Mucosa of stomach (tissue), 1 donor: Measurements from ENCODE around the gene RRP1B.
A peak's percentile ranks its signal among the peaks of the same experiment; 100 is the strongest.

ENCODE experiments used
- H3K27me3 ChIP-seq: one replicate; pipeline ENCODE4 v1.7.0; 2013; ENCODE audit warnings: mild to moderate bottlenecking, low read length; ENCODE audit not compliant: control insufficient read depth, insufficient read depth
- H3K36me3 ChIP-seq: one replicate; pipeline ENCODE4 v1.7.0; 2013; ENCODE audit warnings: low read length; ENCODE audit not compliant: control insufficient read depth, insufficient read depth
- H3K4me1 ChIP-seq: one replicate; pipeline ENCODE4 v1.7.0; 2013; ENCODE audit warnings: mild to moderate bottlenecking, low read length; ENCODE audit not compliant: control insufficient read depth, insufficient read depth
- H3K4me3 ChIP-seq: one replicate; pipeline ENCODE4 v1.7.0; 2013; ENCODE audit warnings: low read length
- H3K9ac ChIP-seq: one replicate; pipeline ENCODE4 v1.7.0; 2013; ENCODE audit warnings: mild to moderate bottlenecking, low read length, moderate library complexity
- H3K9me3 ChIP-seq: one replicate; pipeline ENCODE4 v1.7.0; 2013; ENCODE audit warnings: mild to moderate bottlenecking, low read length, moderate library complexity; ENCODE audit not compliant: control insufficient read depth
- donor health status: Pancreatic carcinoma.

Gene RRP1B

GRCh38 chr21:43716376-43717165, 57.2 kb downstream of the RRP1B start:
- Histone ChIP-seq H3K27me3 (no peaks in the 10 kb centered on the region), H3K4me1 (peaks cover 34% of the 10 kb centered on the region), H3K9ac (no peak overlapping the region), H3K9me3 (no peaks in the 10 kb centered on the region), H3K4me3 (no peak overlapping the region), H3K36me3 (no peaks in the 10 kb centered on the region)

GRCh38 chr21:43717166-43717853, 58.0 kb downstream of the RRP1B start:
- Histone ChIP-seq H3K36me3 (no peaks in the 10 kb centered on the region), H3K4me3 (no peak overlapping the region), H3K4me1 (peaks cover 36% of the 10 kb centered on the region), H3K9ac (no peak overlapping the region), H3K27me3 (no peaks in the 10 kb centered on the region), H3K9me3 (no peaks in the 10 kb centered on the region)

- Histone ChIP-seq H3K36me3 (no peaks in the 10 kb centered on the region), H3K9me3 (no peaks in the 10 kb centered on the region), H3K4me3 (peak overlapping the region; percentile 50), H3K4me1 (peaks cover 28% of the 10 kb centered on the region), H3K9ac (peak overlapping the region; percentile 82), H3K27me3 (no peaks in the 10 kb centered on the region)
These were observed 58.9 kb downstream of the RRP1B start for GRCh38 chr21:43717967-43718871.

GRCh38 chr21:43718872-43719747, 59.8 kb downstream of the RRP1B start, which contains the start of gene PDXK:
Gene PDXK, plus strand, starts transcription at chr21:43719129. Its CDS starts 166 bp downstream, at chr21:43719295.
- H3K36me3 ChIP-seq = no peaks in the 10 kb centered on the region
- no peaks in the 10 kb centered on the region for H3K27me3 ChIP-seq
- no peaks in the 10 kb centered on the region for H3K9me3 ChIP-seq

GRCh38 chr21:43719748-43720538, 60.6 kb downstream of the RRP1B start:
- H3K9ac ChIP-seq = peak overlapping the region; percentile 82
- H3K4me1 ChIP-seq = peaks cover 28% of the 10 kb centered on the region
- no peaks in the 10 kb centered on the region for H3K9me3 ChIP-seq
- peak overlapping the region; percentile 83 for H3K4me3 ChIP-seq
- H3K27me3 ChIP-seq = no peaks in the 10 kb centered on the region
- H3K36me3 ChIP-seq = no peaks in the 10 kb centered on the region

More at GRCh38 chr21:43718872-43719747, 59.8 kb downstream of the RRP1B start, which contains the start of gene PDXK:
- peaks cover 28% of the 10 kb centered on the region for H3K4me1 ChIP-seq
- H3K9ac ChIP-seq = peak within 1 kb of the TSS; percentile 82
- peak within 1 kb of the TSS; percentile 83 for H3K4me3 ChIP-seq

- peak overlapping the region; percentile 83 for H3K4me3 ChIP-seq
- no peaks in the 10 kb centered on the region for H3K27me3 ChIP-seq
- H3K9ac ChIP-seq = peak overlapping the region; percentile 82
- no peaks in the 10 kb centered on the region for H3K36me3 ChIP-seq
- H3K9me3 ChIP-seq = no peaks in the 10 kb centered on the region
- peaks cover 30% of the 10 kb centered on the region for H3K4me1 ChIP-seq
These were observed 61.3 kb downstream of the RRP1B start for GRCh38 chr21:43720539-43721166.

GRCh38 chr21:43721206-43721605, 61.8 kb downstream of the RRP1B start:
- Histone ChIP-seq H3K4me1 (peaks cover 34% of the 10 kb centered on the region), H3K9ac (peak overlapping the region; percentile 82), H3K4me3 (peak overlapping the region; percentile 83), H3K9me3 (no peaks in the 10 kb centered on the region), H3K27me3 (no peaks in the 10 kb centered on the region), H3K36me3 (no peaks in the 10 kb centered on the region)

- no peaks in the 10 kb centered on the region for H3K27me3 ChIP-seq
- H3K4me1 ChIP-seq = peaks cover 39% of the 10 kb centered on the region
- H3K36me3 ChIP-seq = no peaks in the 10 kb centered on the region
- no peak overlapping the region for H3K4me3 ChIP-seq
- H3K9me3 ChIP-seq = no peaks in the 10 kb centered on the region
- H3K9ac ChIP-seq = no peak overlapping the region
These were observed 62.6 kb downstream of the RRP1B start for GRCh38 chr21:43721939-43722338.

GRCh38 chr21:43723648-43724047, 64.3 kb downstream of the RRP1B start:
- Histone ChIP-seq H3K9me3 (no peaks in the 10 kb centered on the region), H3K27me3 (no peaks in the 10 kb centered on the region), H3K9ac (no peak overlapping the region), H3K36me3 (no peaks in the 10 kb centered on the region), H3K4me1 (peaks cover 52% of the 10 kb centered on the region), H3K4me3 (no peak overlapping the region)

- Histone ChIP-seq H3K36me3 (no peaks in the 10 kb centered on the region), H3K4me3 (no peak overlapping the region), H3K4me1 (peaks cover 61% of the 10 kb centered on the region), H3K9ac (peak overlapping the region; percentile 22), H3K27me3 (no peaks in the 10 kb centered on the region), H3K9me3 (no peaks in the 10 kb centered on the region)
These were observed 67.5 kb downstream of the RRP1B start for GRCh38 chr21:43726686-43727518.
